GM21526 (cell line): ENCODE data around the gene SRBD1.

Source experiments
- ATAC-seq: cut with Tn5 transposase; IDR thresholded peaks from one replicate; pipeline ENCODE4 v1.9.1; 2021; ENCODE audit warnings: moderate library complexity; ENCODE audit not compliant: unreplicated experiment, low FRiP score

Gene SRBD1

GRCh38 chr2:45634223-45634622 is 23.2 kb upstream of the SRBD1 start:
- no peak for ATAC-seq

DNA sequence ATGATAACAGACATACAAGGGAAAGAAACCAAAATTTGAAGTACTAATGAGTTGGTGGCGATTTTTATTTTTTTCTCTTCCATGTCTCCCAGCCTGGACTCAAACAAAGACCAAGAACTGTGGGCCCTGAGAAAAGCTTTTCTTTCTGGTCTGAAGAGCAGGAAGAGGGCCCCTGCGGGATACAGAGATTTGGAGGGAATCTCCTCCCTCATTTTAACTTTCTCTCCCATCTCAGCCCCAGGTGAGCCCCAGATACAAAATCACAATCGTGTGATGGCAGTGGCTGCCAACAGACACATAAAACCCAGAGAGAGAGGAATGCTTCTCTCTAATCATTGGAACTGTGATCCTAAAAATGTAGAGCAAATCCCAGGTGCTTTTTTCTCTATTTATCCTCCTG is 20.9 kb upstream of the SRBD1 start:
- no peak for ATAC-seq

- no peak for ATAC-seq
These were observed 20.3 kb upstream of the SRBD1 start for GRCh38 chr2:45631319-45631718.

DNA sequence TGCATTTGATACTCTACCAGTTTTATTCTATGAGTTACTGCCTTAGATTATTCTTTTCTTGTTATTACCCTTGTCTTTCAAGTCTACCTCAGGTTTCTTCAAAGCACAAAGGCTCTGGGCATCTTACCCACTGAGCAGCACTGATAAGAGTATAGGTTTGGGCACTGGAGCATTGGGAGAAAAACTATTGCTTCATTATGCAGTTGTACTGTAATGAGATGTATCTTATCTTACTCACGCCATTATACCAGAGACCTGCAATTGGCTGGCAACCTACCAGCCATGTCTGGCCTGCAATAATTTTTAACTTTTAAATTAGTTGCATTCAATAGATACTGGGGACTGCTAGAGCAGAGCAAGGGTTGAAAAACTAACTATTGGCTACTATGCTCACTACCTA is 18.9 kb upstream of the SRBD1 start:
- ATAC-seq: no peak

GRCh38 chr2:45627911-45628310 is 16.8 kb upstream of the SRBD1 start:
- no peak for ATAC-seq

GRCh38 chr2:45626387-45627221 is 15.5 kb upstream of the SRBD1 start:
- ATAC-seq: no peak

- no peak for ATAC-seq
These were observed 14.8 kb upstream of the SRBD1 start for GRCh38 chr2:45625824-45626223.

DNA sequence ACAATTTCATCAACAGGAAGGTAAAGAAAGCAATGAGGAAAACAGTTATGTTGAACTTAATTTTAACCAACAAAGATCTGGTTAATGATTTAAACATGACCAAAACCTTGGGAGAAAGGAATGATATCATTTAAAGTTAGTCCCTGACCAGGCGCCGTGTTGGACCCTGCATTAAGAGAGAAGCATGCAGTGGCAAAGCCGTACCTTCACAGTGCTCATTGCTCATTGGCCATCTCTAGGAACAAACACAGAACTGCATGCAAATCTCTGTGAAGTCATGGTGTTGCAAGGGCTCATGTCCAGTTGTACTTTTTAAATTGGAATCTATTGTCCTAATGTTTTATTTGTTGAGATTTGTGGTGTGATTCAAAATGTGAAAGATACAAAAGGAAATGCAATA is 12.0 kb upstream of the SRBD1 start:
- ATAC-seq: no peak

DNA sequence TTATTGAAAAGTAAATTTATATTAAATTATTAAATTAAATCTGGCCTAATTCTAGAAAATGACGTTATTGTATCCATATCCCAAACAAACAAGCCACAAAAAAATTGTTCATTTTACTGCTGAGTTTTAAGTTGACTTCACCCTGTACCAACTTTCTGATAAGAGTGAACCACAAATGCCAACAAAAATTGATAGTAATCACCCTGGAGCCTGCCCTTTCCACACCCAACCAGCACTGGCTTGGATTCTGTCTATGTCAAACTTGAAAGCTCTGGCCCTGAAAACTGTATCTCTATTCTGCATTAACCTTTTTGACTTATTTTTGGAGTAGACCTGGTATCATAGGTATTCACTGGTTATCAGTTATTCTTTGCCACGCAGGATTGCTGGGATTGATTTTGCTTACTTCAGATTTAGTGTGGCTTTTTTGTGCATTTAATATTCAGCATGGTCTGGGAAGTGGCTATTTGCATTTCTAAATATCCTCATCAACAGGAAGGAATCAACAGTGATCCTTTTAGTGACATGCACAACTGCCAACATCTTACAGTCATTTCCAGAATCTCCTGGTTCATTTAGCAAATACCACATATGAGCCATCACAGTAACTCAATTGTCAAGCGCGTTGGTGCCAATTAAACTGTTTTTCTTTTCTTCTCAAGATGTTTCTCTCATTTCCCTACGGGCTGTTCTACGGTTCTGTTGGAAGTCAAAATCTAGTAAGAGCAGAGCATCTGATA is 11.4 kb upstream of the SRBD1 start:
- ATAC-seq: no peak

DNA sequence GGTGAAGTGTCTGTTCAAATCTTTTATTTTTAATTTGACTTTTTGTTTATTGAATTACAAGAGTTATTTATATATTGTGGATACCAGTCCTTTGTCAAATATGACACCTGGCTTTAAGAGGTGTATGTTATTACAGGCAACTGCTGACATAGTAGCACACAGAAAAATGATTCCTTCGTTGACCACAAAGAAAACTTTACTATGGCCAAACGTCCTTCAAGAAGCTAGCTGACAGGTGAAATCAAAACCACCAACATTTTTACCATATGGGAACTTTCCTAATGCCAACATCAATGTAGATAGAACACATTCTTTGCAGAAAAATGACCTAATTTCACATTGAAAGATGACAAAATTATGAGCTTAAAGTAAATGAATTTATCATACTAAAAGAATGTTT is 6.4 kb upstream of the SRBD1 start:
- ATAC-seq: no peak

GRCh38 chr2:45616658-45617411 is 5.8 kb upstream of the SRBD1 start:
- no peak for ATAC-seq

DNA sequence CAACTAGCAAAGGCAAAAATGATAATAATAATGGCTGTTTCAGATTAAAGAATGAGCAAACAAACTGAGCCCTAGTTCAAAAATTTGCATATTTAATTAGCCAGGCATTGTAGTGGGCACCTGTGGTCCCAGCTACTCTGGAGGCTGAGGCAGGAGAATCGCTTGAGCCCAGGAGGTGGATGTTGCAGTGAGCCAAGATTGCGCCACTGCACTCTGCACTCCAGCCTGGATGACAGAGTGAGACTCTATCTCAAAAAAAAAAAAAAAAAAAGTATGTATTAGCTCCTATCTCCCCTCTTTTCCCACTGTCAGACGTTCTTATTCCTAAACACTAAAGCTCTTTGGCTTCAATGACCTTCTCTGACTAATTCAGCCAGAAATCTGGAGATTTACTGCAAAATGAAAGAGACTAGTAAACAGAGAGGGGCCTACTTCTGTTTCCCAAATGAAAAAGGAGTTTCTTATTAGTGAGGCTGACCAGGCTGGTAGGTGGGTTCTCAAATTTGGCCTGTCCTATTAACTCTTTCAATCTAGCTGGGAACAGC is 3.9 kb upstream of the SRBD1 start:
- no peak for ATAC-seq

DNA sequence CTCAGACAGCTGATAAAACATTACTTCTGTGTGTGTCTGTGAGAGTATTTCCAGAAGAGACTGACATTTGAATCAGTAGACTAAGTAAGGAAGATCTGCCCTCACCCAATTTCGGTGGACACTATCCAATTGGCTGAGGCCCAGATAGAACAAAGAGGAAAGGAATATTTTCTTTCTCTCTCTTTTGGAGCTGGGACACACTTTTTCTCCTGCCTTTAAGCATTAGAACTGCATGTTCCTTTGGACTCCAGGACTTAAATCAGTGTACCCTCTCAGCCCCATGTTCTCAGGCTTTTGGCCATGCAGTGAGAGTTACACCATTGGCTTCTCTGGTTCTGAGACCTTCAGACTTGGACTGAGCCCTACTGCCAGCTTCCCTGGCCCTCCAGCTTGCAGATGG is 3.3 kb upstream of the SRBD1 start:
- no peak for ATAC-seq

DNA sequence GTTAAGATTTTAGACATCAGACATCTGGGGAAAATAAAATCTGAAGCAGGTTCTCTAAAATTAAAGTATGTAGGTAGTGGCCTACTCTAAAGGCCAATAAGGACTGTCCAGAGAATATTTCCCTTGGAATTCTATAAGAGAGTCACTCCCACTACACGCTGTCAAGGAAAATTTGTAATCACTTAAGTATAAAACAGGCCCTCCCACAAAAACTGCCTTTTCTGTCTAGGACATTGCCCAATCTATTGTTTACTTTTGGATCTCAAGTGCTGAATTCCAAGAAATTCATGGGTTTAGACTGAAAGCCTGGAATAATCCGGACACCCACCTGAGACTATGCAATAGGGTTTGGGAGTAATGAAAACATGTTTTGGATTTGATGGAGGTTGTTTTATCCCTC is 1.7 kb upstream of the SRBD1 start:
- no peak for ATAC-seq

DNA sequence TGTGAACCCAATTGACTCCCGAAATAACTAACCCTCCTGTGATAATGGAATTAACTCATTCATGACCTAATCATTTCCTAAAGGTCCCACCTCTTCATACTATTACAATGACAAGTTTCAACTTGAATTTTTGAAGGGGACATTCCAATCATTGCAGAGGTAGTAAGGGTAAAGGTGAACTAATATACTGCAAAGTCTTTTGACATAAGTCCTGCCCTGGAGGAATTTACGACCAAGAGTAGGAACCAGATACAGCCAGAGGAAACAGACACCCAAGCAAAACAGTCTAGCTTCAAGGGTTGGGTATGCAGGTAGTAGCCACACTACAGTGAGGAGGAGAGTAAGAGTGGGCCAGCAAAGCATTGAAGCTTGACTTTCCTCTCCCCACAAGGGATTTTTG is 1.2 kb upstream of the SRBD1 start:
- ATAC-seq: no peak

DNA sequence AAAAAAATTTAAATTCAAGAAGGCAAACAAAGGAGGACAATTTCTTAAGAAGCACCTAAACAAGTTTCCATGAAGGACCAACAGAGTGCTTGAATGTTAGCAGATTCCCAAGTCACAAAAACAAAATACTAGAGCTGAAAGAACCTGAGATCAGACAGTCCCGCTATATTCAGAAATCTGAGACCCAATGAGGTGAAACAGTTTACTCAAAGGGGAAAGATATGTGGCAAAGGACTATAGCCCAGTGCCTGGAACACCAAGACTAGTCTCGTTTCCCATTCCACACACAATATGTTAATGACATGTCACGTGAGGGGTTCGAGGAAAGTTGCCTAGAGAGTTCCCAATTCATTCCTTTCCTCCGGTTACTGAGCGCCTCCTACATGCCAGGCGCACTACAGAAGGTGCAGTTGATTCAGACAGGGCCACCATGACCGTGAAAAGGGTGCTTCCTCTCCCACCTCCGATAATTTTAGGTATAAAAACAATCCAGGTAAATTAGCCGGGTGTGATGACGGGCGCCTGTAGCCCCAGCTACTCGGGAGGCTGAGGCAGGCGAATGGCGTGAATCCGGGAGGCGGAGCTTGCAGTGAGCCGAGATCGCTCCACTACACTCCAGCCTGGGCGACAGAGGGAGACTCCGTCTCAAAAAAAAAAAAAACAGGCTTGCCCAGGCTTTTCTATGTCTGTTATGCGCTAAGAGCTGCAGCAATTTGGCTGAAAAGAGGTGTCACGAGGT is 617 bp downstream of the SRBD1 start:
- peak; percentile 43 for ATAC-seq

DNA sequence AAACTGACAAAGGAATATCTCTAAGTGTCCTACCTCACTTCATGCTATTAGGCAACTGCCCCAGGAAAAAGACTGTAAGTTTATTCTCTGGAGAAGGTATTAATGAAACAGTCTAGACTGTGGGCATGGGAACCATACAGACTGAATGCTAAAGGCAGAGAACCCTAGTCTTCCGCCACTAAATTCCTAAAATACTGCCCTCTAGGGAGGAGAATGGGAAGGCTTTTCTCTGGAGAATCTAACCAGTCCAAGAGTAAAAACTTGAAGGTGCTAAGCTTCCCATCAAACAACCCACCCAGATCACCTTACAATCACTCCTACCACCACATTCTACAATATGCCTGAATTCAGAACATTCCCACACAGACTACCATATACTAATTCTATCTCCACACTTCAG is 3.4 kb downstream of the SRBD1 start:
- ATAC-seq: no peak

DNA sequence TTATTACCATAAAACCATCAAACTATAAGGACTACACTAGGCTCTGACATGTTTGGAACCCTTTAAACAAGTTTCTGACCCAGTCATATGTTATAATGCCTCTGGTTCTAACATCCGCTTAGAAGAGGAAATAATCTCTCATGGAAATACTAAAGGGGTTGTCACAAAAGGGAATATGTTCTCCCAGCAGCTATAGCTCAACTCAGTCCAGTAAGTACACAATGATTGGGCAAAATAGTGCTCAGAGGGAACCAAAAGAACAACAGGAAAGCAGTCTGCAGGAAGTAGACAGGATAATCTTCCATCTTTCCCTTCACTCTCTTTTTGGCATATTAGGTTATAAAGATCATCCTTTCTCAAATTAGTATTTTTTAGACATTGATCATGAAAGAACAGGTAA is 4.3 kb downstream of the SRBD1 start:
- no peak for ATAC-seq

GRCh38 chr2:45605116-45605515 is 6.0 kb downstream of the SRBD1 start:
- no peak for ATAC-seq

- no peak for ATAC-seq
These were observed 8.4 kb downstream of the SRBD1 start for GRCh38 chr2:45602624-45603023.
